ENCODE data around the gene SERPINB6.

DNA sequence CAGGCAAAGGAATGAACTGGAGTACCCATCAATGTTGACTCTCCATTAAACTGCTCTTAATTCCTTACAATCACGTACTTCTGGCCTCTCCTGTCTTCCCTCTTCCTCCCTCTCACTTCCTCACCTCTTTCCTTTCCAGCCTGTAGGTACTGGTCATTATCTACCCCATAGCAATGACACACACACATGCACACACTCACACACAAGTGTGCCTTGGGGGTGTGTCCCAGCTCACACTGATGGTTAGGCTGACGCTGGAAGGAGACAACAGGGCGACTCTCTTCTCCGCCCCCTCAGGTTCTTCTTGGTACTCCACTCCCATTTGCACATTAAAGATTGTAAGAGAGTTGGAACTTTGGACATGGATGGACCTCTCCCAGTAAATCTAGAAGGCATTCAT, 54.3 kb downstream of the SERPINB6 start:
- TF ChIP-seq, protein P1, sequence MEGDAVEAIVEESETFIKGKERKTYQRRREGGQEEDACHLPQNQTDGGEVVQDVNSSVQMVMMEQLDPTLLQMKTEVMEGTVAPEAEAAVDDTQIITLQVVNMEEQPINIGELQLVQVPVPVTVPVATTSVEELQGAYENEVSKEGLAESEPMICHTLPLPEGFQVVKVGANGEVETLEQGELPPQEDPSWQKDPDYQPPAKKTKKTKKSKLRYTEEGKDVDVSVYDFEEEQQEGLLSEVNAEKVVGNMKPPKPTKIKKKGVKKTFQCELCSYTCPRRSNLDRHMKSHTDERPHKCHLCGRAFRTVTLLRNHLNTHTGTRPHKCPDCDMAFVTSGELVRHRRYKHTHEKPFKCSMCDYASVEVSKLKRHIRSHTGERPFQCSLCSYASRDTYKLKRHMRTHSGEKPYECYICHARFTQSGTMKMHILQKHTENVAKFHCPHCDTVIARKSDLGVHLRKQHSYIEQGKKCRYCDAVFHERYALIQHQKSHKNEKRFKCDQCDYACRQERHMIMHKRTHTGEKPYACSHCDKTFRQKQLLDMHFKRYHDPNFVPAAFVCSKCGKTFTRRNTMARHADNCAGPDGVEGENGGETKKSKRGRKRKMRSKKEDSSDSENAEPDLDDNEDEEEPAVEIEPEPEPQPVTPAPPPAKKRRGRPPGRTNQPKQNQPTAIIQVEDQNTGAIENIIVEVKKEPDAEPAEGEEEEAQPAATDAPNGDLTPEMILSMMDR (conservative IDR thresholded peaks at IDR 0.05; ENCODE audit: low read depth, low read length) = no peak
- TF ChIP-seq EZH2 (IDR thresholded peaks at IDR 0.05; ENCODE audit: borderline replicate concordance, low read depth, low read length, poor library complexity, severe bottlenecking) = no peak

Measured in A673 (cell line).